PC-9 (cell line): Measurements from ENCODE around the gene SPATA2.

Experiments used
- EZH2 ChIP-seq: fragments of 200-600 bp; sonication (generic); IDR thresholded peaks from 2 replicates; pipeline ENCODE4 v1.8.0; 2017; ENCODE audit warnings: antibody characterized with exemption, low read depth
- TF ChIP-seq, protein P1 (sequence below): fragments of 200-600 bp; sonication (generic); conservative IDR thresholded peaks from 2 replicates; pipeline ENCODE4 v1.6.1; 2017; ENCODE audit warnings: mixed run types, antibody characterized with exemption, mild to moderate bottlenecking, moderate library complexity

DNA sequence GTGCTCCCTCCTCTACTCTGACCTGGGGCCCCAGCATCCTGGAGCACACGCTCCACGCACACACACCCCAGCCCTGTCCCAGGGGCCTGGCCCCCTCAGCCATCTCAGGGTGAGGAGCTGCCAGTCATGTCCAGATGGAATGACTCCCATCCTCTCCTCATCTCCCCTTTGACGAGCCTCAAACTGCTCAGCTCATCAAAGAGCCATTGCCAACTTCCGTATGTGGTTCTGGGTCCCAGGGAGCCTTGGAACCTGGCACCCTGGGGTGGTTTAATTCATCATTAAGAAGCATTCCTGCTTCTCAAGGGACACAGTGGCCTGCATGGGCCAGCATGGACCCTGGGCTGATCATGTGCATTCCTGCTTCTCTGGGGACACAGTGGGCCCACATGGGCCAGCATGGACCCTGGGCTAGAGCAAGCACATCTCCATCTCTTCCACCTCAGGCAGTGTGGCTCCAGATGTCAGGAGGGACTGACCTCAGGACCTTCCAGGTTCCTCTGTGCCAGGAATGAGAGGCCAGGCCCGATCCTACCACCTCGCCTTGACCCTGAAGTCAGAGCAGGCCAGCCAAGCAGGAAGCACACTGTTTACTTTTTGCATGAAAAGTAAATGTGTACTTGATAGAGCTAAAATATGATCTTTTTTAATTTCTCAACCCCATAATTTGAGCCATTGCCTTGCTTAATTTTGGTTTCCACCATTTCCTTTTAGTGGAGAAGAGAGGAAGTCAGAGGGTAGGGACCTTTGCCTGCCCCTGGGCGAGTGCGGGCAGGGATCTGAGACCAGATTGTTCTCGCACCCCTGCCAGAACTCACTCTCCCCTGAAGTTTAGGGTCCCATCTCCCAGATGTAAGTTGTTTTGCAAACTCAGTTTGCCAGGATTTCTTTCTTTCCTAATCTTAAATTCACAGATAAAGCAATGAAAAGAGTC, 26.1 kb downstream of the SPATA2 start:
- TF ChIP-seq, protein P1, sequence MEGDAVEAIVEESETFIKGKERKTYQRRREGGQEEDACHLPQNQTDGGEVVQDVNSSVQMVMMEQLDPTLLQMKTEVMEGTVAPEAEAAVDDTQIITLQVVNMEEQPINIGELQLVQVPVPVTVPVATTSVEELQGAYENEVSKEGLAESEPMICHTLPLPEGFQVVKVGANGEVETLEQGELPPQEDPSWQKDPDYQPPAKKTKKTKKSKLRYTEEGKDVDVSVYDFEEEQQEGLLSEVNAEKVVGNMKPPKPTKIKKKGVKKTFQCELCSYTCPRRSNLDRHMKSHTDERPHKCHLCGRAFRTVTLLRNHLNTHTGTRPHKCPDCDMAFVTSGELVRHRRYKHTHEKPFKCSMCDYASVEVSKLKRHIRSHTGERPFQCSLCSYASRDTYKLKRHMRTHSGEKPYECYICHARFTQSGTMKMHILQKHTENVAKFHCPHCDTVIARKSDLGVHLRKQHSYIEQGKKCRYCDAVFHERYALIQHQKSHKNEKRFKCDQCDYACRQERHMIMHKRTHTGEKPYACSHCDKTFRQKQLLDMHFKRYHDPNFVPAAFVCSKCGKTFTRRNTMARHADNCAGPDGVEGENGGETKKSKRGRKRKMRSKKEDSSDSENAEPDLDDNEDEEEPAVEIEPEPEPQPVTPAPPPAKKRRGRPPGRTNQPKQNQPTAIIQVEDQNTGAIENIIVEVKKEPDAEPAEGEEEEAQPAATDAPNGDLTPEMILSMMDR = no peak
- no peak for TF ChIP-seq EZH2
